Stimulated activated CD4-positive, alpha-beta T cell treated with anti-CD3 and anti-CD28 coated beads, Interleukin-15, amount 100 ng/mL, for 24 hours (primary cell): ENCODE data around the gene KRTAP16-1.
"Not testable (repeated sequence)": the region's sequence is repeated elsewhere in the genome, so short reads cannot be mapped to it uniquely, and the experiment has no call there.

Experiments used
- DNase-seq: peaks from one replicate; pipeline ENCODE4 v3.0.0-alpha.2; 2020

The KRTAP16-1 gene

GRCh38 chr17:41308918-41309359 lies at the start of gene KRTAP16-1:
Gene KRTAP16-1, minus strand, starts transcription at chr17:41309309. Its CDS starts 56 bp downstream, at chr17:41309253.
- DNase-seq, result peak; percentile 45

GRCh38 chr17:41354536-41354935 lies 45.4 kb upstream of the KRTAP16-1 start:
- no peak for DNase-seq

GRCh38 chr17:41352597-41353366 lies 43.7 kb upstream of the KRTAP16-1 start:
- no peak for DNase-seq

GRCh38 chr17:41351177-41351576 lies 42.1 kb upstream of the KRTAP16-1 start:
- DNase-seq, result no peak

GRCh38 chr17:41350381-41350878 lies 41.3 kb upstream of the KRTAP16-1 start, which contains the start of gene KRT33A:
Gene KRT33A, minus strand, starts transcription at chr17:41350828. Its CDS starts 61 bp downstream, at chr17:41350767.
- DNase-seq, result not testable (repeated sequence)

- DNase-seq, result no peak
Observed at GRCh38 chr17:41347869-41348760, 39.0 kb upstream of the KRTAP16-1 start.

- not testable (repeated sequence) for DNase-seq
Observed at GRCh38 chr17:41346421-41346820, 37.3 kb upstream of the KRTAP16-1 start.

GRCh38 chr17:41345992-41346391 lies 36.9 kb upstream of the KRTAP16-1 start:
- DNase-seq, result no peak

- DNase-seq, result no peak
Observed at GRCh38 chr17:41343029-41343428, 33.9 kb upstream of the KRTAP16-1 start.

GRCh38 chr17:41340934-41341861 lies 32.1 kb upstream of the KRTAP16-1 start:
- peak; percentile 61 for DNase-seq

GRCh38 chr17:41340494-41340893 lies 31.4 kb upstream of the KRTAP16-1 start:
- no peak for DNase-seq

- DNase-seq, result no peak
Observed at GRCh38 chr17:41339571-41340172, 30.6 kb upstream of the KRTAP16-1 start.

GRCh38 chr17:41338961-41339485 lies 29.9 kb upstream of the KRTAP16-1 start:
- no peak for DNase-seq

- no peak for DNase-seq
Observed at GRCh38 chr17:41335747-41336146, 26.6 kb upstream of the KRTAP16-1 start.

GRCh38 chr17:41334385-41335305 lies 25.5 kb upstream of the KRTAP16-1 start:
- no peak for DNase-seq

- no peak for DNase-seq
Observed at GRCh38 chr17:41333836-41334235, 24.7 kb upstream of the KRTAP16-1 start.

GRCh38 chr17:41333098-41333497 lies 24.0 kb upstream of the KRTAP16-1 start:
- no peak for DNase-seq

GRCh38 chr17:41332239-41332638 lies 23.1 kb upstream of the KRTAP16-1 start:
- DNase-seq, result no peak

- DNase-seq, result no peak
Observed at GRCh38 chr17:41331606-41332005, 22.5 kb upstream of the KRTAP16-1 start.

GRCh38 chr17:41329279-41329948 lies 20.3 kb upstream of the KRTAP16-1 start:
- peak; percentile 46 for DNase-seq
